IMR-90 (cell line): Measurements from ENCODE around the gene NELL1. TPM values are rescaled to one million over a fixed set of nuclear protein-coding genes. Genes with fewer than 3 reads are reported as not detected.
A peak's percentile ranks its signal among the peaks of the same experiment; 100 is the strongest.

ENCODE experiments used
- ATAC-seq: fragments of 200-7000 bp; cut with Tn5 transposase; 2 replicates; pipeline ENCODE4 v1.9.1; 2020; ENCODE audit warnings: low read depth, mild to moderate bottlenecking, moderate library complexity
- BruUV-seq: library from RNA; stranded (reverse); fragments of 400-500 nt; replicated peaks from 2 replicates; lab custom pipeline; 2021; lab: Mats Ljungman, UMichigan
- CTCF ChIA-PET: fragments of 300-600 bp; formaldehyde crosslinking; extraction: SDS; loops from one replicate; lab custom pipeline; 2021; ENCODE audit warnings: antibody characterized with exemption; lab: Yijun Ruan, JAX
- POLR2A ChIA-PET: fragments of 300-600 bp; sonication (Branson Sonifier 250); formaldehyde crosslinking; loops from one replicate; lab custom pipeline; 2022; ENCODE audit warnings: antibody characterized with exemption; ENCODE audit not compliant: unreplicated experiment; lab: Charles Lee
- DNase-seq: peaks from one replicate; pipeline ENCODE4 v3.0.0; 2013
- H2AFZ ChIP-seq: replicated peaks from 2 replicates; pipeline ENCODE3; 2013; ENCODE audit warnings: low read length, mild to moderate bottlenecking; ENCODE audit not compliant: poor library complexity
- H2AK5ac ChIP-seq: 2 replicates; pipeline ENCODE4 v1.6.1; 2013; ENCODE audit warnings: low read depth, low read length, inconsistent platforms
- H2AK9ac ChIP-seq: replicated peaks from 2 replicates; pipeline ENCODE3; 2013; ENCODE audit warnings: mild to moderate bottlenecking, low read depth, low read length, moderate library complexity; ENCODE audit not compliant: poor library complexity
- H2BK120ac ChIP-seq: 2 replicates; pipeline ENCODE4 v1.6.1; 2013; ENCODE audit warnings: low read depth, low read length, inconsistent platforms
- H2BK15ac ChIP-seq: 3 replicates; pipeline ENCODE4 v1.6.1; 2013; ENCODE audit warnings: low read depth, low read length, inconsistent platforms
- H2BK20ac ChIP-seq: 2 replicates; pipeline ENCODE4 v1.6.1; 2013; ENCODE audit warnings: low read depth, mild to moderate bottlenecking, inconsistent platforms, low read length, moderate library complexity
- H2BK5ac ChIP-seq: 2 replicates; pipeline ENCODE4 v1.6.1; 2013; ENCODE audit warnings: mild to moderate bottlenecking, low read depth, low read length, inconsistent platforms; ENCODE audit not compliant: poor library complexity, severe bottlenecking
- H3K14ac ChIP-seq: replicated peaks from 2 replicates; pipeline ENCODE4 v1.6.1; 2013; ENCODE audit warnings: low read depth, low read length, inconsistent platforms
- H3K18ac ChIP-seq: 2 replicates; pipeline ENCODE4 v1.6.1; 2013; ENCODE audit warnings: low read depth, low read length, control low read depth
- H3K23ac ChIP-seq: 2 replicates; pipeline ENCODE4 v1.6.1; 2013; ENCODE audit warnings: low read depth, low read length, inconsistent platforms
- H3K27ac ChIP-seq: 2 replicates; pipeline ENCODE4 v1.5.1; 2013; ENCODE audit warnings: mild to moderate bottlenecking, control low read depth, low read length; ENCODE audit not compliant: insufficient read depth
- H3K27me3 ChIP-seq: 2 replicates; pipeline ENCODE4 v1.6.1; 2013; ENCODE audit warnings: low read length; ENCODE audit not compliant: control insufficient read depth, insufficient read depth
- H3K36me3 ChIP-seq: 2 replicates; pipeline ENCODE4 v1.6.1; 2013; ENCODE audit warnings: low read length, mixed read lengths; ENCODE audit not compliant: control insufficient read depth, insufficient read depth
- H3K4ac ChIP-seq: 2 replicates; pipeline ENCODE4 v1.6.1; 2013; ENCODE audit warnings: low read depth, low read length, inconsistent platforms
- H3K4me1 ChIP-seq: 2 replicates; pipeline ENCODE4 v1.6.1; 2013; ENCODE audit warnings: low read length, mixed read lengths; ENCODE audit not compliant: control insufficient read depth, insufficient read depth
- H3K4me2 ChIP-seq: 2 replicates; pipeline ENCODE4 v1.6.1; 2013; ENCODE audit warnings: low read depth, mild to moderate bottlenecking, control low read depth, low read length, moderate library complexity
- H3K4me3 ChIP-seq: 2 replicates; pipeline ENCODE4 v1.5.1; 2013; ENCODE audit warnings: low read depth, mild to moderate bottlenecking, control low read depth, low read length, moderate library complexity; ENCODE audit not compliant: insufficient read depth
- H3K56ac ChIP-seq: 2 replicates; pipeline ENCODE4 v1.6.1; 2013; ENCODE audit warnings: low read length, inconsistent platforms; ENCODE audit not compliant: insufficient read depth; ENCODE audit errors: extremely low read depth
- H3K79me1 ChIP-seq, 2 experiments: 2 replicates each; pipeline ENCODE4 v1.6.1; 2013; ENCODE audit warnings: low read length in 2 of 2, inconsistent platforms in 1 of 2, low read depth in 1 of 2
- H3K9ac ChIP-seq: 2 replicates; pipeline ENCODE4 v1.6.1; 2013; ENCODE audit warnings: low read depth, low read length, control low read depth
- H3K9me1 ChIP-seq: 2 replicates; pipeline ENCODE4 v1.6.1; 2013; ENCODE audit warnings: low read length, inconsistent platforms; ENCODE audit not compliant: insufficient read depth
- H3K9me3 ChIP-seq: 2 replicates; pipeline ENCODE4 v1.6.1; 2013; ENCODE audit warnings: low read length; ENCODE audit not compliant: control insufficient read depth, insufficient read depth
- H4K20me1 ChIP-seq: 2 replicates; pipeline ENCODE4 v1.6.1; 2013; ENCODE audit warnings: low read length, inconsistent platforms; ENCODE audit not compliant: insufficient read depth
- H4K5ac ChIP-seq: 2 replicates; pipeline ENCODE4 v1.6.1; 2013; ENCODE audit warnings: mild to moderate bottlenecking, low read depth, low read length, control low read depth
- H4K8ac ChIP-seq, 2 experiments: 2 replicates each; pipeline ENCODE4 v1.6.1; 2013; ENCODE audit warnings: low read depth in 2 of 2, low read length in 2 of 2, control low read depth in 1 of 2, inconsistent platforms in 1 of 2
- H4K91ac ChIP-seq: 2 replicates; pipeline ENCODE4 v1.6.1; 2013; ENCODE audit warnings: low read depth, low read length, inconsistent platforms; ENCODE audit not compliant: insufficient read depth
- BHLHE40 ChIP-seq: fragments of 150-350 bp; IDR thresholded peaks from 2 replicates; pipeline ENCODE4 v1.6.1; 2016; ENCODE audit warnings: mild to moderate bottlenecking, low read depth, low read length
- NFE2L2 ChIP-seq: fragments of 150-350 bp; IDR thresholded peaks from 2 replicates; pipeline ENCODE4 v1.6.1; 2016; ENCODE audit warnings: low read depth, mild to moderate bottlenecking, low read length
- RCOR1 ChIP-seq: IDR thresholded peaks from 2 replicates; pipeline ENCODE4 v1.6.1; 2012; ENCODE audit warnings: mild to moderate bottlenecking, low read length, improper control_type of control experiment; ENCODE audit not compliant: insufficient replicate concordance
- WGBS, 2 experiments: methylation state at CpG; one replicate each; pipeline versions ENCODE4 v1.1.5 to v1.1.7; 2013; ENCODE audit warnings: missing lambda C conversion rate in 2 of 2; ENCODE audit not compliant: insufficient read length in 1 of 2; ENCODE audit errors: extremely low coverage in 2 of 2; 5-methylcytosine and 5-hydroxymethylcytosine counted together
- dilution Hi-C: fragments of 300-500 bp; cut with HindIII; formaldehyde crosslinking; loops from one replicate; pipeline ENCODE4 v1.14.3; 2018; ENCODE audit warnings: low sequenced_read_pairs; ENCODE audit not compliant: unreplicated experiment
- in situ Hi-C: fragments of 300-500 bp; cut with MboI; formaldehyde crosslinking; loops from 3 replicates; pipeline ENCODE4 v1.14.3; 2019; ENCODE audit warnings: low sequenced_read_pairs, inconsistent platforms, mixed read lengths
- intact Hi-C: fragments of 100-400 bp; cut with micrococcal nuclease; formaldehyde crosslinking; loops from 2 replicates; pipeline ENCODE4 v1.10.0; 2022
- polyA plus RNA-seq, 3 experiments: library from polyadenylated mRNA; depleted of rRNA; stranded (reverse); fragments of >200 nt; gene quantifications; 2 replicates each; pipeline ENCODE4 v1.2.3, GENCODE V29; 2012; ENCODE audit warnings: low replicate concordance in 1 of 3
- total RNA-seq: library from RNA; depleted of rRNA; stranded (reverse); fragments of >200 nt; gene quantifications from 2 replicates; pipeline ENCODE4 v1.2.3, GENCODE V29; 2012
- TF ChIP-seq, protein P1 (sequence below): fragments of 150-350 bp; IDR thresholded peaks from 2 replicates; pipeline ENCODE4 v1.6.1; 2017; ENCODE audit warnings: mild to moderate bottlenecking, antibody characterized with exemption, low read length, low read depth
- TF ChIP-seq, protein P2 (sequence below): fragments of 150-350 bp; IDR thresholded peaks from 2 replicates; pipeline ENCODE4 v1.6.1; 2016; ENCODE audit warnings: low read depth, mild to moderate bottlenecking, low read length, moderate library complexity, borderline replicate concordance

NELL1 gene
- total and polyA plus RNA-seq, 2 of the 4 experiments (the other 2 are of a cell fraction) = not detected

DNA sequence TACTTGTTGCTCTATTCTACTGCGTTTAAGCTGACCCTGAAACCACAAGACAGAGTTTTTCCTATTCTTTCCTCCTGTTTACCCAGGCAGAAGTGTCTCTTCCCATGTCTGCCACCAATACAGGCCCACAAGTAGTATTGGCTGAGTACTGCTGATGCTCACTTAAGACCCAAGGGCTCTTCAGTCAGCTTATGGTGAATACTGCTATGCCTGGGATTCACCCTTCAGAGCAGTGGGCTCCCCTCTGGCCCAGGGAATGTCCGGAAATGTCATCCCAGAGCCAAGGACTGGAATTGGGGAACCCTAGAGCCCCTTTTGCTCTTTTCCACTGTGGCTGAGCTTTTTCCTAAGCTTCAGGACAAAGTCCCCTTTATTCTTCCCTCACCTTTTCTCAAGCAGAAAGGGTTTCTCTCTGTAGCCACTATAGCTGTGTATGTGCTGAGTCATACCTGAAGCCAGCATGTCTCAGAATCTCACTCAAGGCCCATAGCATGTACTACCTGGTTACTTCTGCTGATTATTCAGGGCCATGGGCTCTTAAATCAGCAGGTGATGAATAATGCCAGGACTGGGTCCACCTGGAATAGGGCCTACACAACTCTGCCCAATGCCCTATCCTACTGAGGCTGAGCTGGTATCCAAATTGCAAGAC is 777.7 kb downstream of the NELL1 start:
- no peak for ATAC-seq
- H3K4me1 ChIP-seq = no peaks in the 10 kb centered on the region
- peaks cover 11% of the 10 kb centered on the region for H3K9me3 ChIP-seq
- no peak overlapping the region for H2BK5ac ChIP-seq
- H3K4me3 ChIP-seq = no peak overlapping the region
- TF ChIP-seq, protein P1, sequence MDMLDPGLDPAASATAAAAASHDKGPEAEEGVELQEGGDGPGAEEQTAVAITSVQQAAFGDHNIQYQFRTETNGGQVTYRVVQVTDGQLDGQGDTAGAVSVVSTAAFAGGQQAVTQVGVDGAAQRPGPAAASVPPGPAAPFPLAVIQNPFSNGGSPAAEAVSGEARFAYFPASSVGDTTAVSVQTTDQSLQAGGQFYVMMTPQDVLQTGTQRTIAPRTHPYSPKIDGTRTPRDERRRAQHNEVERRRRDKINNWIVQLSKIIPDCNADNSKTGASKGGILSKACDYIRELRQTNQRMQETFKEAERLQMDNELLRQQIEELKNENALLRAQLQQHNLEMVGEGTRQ = no peak
- TF ChIP-seq, protein P2, sequence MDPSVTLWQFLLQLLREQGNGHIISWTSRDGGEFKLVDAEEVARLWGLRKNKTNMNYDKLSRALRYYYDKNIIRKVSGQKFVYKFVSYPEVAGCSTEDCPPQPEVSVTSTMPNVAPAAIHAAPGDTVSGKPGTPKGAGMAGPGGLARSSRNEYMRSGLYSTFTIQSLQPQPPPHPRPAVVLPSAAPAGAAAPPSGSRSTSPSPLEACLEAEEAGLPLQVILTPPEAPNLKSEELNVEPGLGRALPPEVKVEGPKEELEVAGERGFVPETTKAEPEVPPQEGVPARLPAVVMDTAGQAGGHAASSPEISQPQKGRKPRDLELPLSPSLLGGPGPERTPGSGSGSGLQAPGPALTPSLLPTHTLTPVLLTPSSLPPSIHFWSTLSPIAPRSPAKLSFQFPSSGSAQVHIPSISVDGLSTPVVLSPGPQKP = no peak
- TF ChIP-seq NFE2L2 = peak; percentile 45; the same call in 1 of the 2 replicates
- no peak for TF ChIP-seq RCOR1
- TF ChIP-seq BHLHE40 = no peak
- no peaks in the 10 kb centered on the region for H4K20me1 ChIP-seq
- no peak overlapping the region for H3K18ac ChIP-seq
- H2BK20ac ChIP-seq = no peak overlapping the region
- H2AK9ac ChIP-seq = no peak overlapping the region
- no CpG with 5 or more reads among the region's 2 CpGs for WGBS, 2 experiments
- no peak overlapping the region for H3K56ac ChIP-seq
- CTCF ChIA-PET = no interaction called here
- H3K36me3 ChIP-seq = no peaks in the 10 kb centered on the region
- dilution Hi-C loops (no loop called here), intact Hi-C loops (no loop called here), in situ Hi-C loops (no loop called here)
- H3K23ac ChIP-seq = no peak overlapping the region
- no peaks in the 10 kb centered on the region for H3K27me3 ChIP-seq
- BruUV-seq = no TSS peak
- H3K14ac ChIP-seq = no peak overlapping the region
- no peak overlapping the region for H2AK5ac ChIP-seq
- no peaks in the 10 kb centered on the region for H3K79me1 ChIP-seq
- no peak overlapping the region for H3K4ac ChIP-seq
- H3K27ac ChIP-seq = no peak overlapping the region
- H3K9me1 ChIP-seq = no peaks in the 10 kb centered on the region
- no peak overlapping the region for H2AFZ ChIP-seq
- no peak overlapping the region for H2BK15ac ChIP-seq
- DNase-seq = no peak
- POLR2A ChIA-PET = interaction anchor here (0.6 kb wide), 1 partner anchor 926 kb away, joined by 4 read pairs; no protein-coding TSS in a partner anchor
- H2BK120ac ChIP-seq = no peak overlapping the region
- H3K9ac ChIP-seq = no peak overlapping the region
- no peak overlapping the region for H4K8ac ChIP-seq
- H4K5ac ChIP-seq = no peak overlapping the region
- H3K4me2 ChIP-seq = no peak overlapping the region
- H4K91ac ChIP-seq = no peak overlapping the region
